MG63 (cell line): ENCODE results near the gene RCOR2. TPM values are rescaled to one million over a fixed set of nuclear protein-coding genes. Genes with fewer than 3 reads are reported as not detected.
"Not testable (repeated sequence)": the region's sequence is repeated elsewhere in the genome, so short reads cannot be mapped to it uniquely, and the experiment has no call there.

ENCODE experiments used
- DNase-seq: peaks from one replicate; pipeline ENCODE4 v3.0.0-alpha.2; 2020
- H3K27me3 ChIP-seq: fragments of 250-450 bp; sonication (Bioruptor Pico); 2 replicates; pipeline ENCODE4 v1.5.1; 2020; ENCODE audit warnings: mild to moderate bottlenecking, moderate library complexity
- H3K36me3 ChIP-seq: fragments of 250-450 bp; sonication (Bioruptor Pico); 2 replicates; pipeline ENCODE4 v1.5.1; 2020; ENCODE audit warnings: mild to moderate bottlenecking, moderate library complexity
- H3K4me3 ChIP-seq: fragments of 250-450 bp; sonication (Bioruptor Pico); 2 replicates; pipeline ENCODE4 v1.5.1; 2020; ENCODE audit warnings: mild to moderate bottlenecking, moderate library complexity
- H3K9me3 ChIP-seq: fragments of 250-450 bp; sonication (Bioruptor Pico); 2 replicates; pipeline ENCODE4 v1.5.1; 2020; ENCODE audit warnings: mild to moderate bottlenecking, moderate library complexity
- total RNA-seq: library from RNA; depleted of rRNA; stranded (reverse); fragments of >200 nt; shearing (Covaris generic); gene quantifications from 2 replicates; pipeline ENCODE4 v1.2.3, GENCODE V29; 2014; ENCODE audit warnings: low replicate concordance; rRNA removed

Gene RCOR2
- total RNA-seq = 0.03 TPM in 1 of 2 replicates, not detected in the other

DNA sequence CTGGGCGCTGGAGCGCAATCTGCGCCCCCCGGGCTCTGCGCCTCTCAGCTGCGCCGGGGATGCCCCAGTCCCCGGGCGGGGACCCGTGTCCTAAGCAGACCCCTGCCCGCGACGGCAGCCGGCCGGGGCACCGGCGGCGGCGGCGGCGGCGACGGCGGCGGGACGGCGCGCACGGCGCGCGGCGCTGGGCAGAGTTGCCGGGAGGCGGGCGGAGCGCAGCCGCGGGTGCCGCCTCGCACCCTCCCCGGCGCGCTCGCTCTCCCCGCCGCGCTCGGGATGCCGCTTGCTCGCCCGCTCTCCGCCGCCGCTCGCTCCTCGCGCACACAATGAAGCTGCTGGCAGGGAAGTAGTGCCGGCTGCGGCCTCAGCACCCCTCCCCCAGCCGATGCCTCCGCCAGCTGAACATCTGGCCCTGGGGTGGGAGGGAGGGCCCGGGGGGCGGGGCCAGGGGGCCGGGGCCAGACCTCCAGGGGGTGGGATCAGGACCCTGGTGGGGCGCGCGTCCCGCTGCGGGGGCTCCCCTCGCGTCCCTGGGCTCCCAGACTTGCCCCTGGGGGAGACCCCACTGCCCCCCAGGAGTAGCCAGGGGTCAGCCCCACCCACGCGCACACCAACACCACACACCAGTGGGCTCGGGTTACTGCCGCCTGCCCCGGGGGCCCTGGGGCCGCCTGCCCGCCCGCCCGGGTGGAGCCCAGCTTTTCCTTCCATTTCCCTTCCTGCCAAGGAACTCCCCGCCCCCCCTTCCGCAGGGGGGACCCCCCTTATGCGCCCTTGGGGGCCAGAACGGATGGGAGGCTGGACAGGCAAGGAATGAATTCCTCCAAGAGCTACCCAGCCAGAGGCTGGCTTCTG lies at the start of gene RCOR2:
TSS of gene RCOR2 (minus strand) at position 328 of the 855 bp plus-strand sequence. CDS start 708 bp downstream, outside the sequence.
- no peaks in the 10 kb centered on the region for H3K36me3 ChIP-seq
- DNase-seq = peak; percentile 73
- no peaks in the 10 kb centered on the region for H3K9me3 ChIP-seq
- H3K4me3 ChIP-seq = peak within 1 kb of the TSS; percentile 42
- 0 out of 2 replicates have a peak, but pooled peaks cover 2% of the 10 kb centered on the region for H3K27me3 ChIP-seq

GRCh38 chr11:63966444-63966843 lies 49.5 kb upstream of the RCOR2 start:
- H3K9me3 ChIP-seq = no peaks in the 10 kb centered on the region
- H3K36me3 ChIP-seq = no peaks in the 10 kb centered on the region
- H3K27me3 ChIP-seq = no peaks in the 10 kb centered on the region
- no peak for DNase-seq
- no peak overlapping the region for H3K4me3 ChIP-seq

DNA sequence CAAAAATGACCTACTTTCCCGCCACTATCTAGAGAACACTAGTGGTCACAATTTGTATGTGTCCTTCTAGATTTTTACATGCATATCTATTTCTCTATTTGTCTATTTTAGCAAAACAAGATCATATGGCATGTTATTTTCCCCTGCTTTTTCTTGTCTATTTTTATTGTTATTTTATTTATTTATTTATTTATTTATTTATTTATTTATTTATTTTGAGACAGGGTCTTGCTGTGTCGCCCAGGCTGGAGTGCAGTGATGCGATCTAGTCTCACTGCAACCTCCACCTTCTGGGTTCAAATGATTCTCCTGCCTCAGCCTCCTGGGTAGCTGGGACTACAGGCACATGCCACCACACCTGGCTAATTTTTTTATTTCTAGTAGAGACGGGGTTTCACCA lies 46.9 kb upstream of the RCOR2 start:
- DNase-seq, H3K4me3 ChIP-seq, H3K9me3 ChIP-seq, H3K27me3 ChIP-seq, H3K36me3 ChIP-seq: not testable (repeated sequence)

- no peaks in the 10 kb centered on the region for H3K36me3 ChIP-seq
- H3K4me3 ChIP-seq = no peak overlapping the region
Observed at GRCh38 chr11:63961608-63962412, 44.8 kb upstream of the RCOR2 start.

GRCh38 chr11:63958008-63958407 lies 41.0 kb upstream of the RCOR2 start:
- no peak overlapping the region for H3K4me3 ChIP-seq
- H3K9me3 ChIP-seq = no peaks in the 10 kb centered on the region
- H3K27me3 ChIP-seq = no peaks in the 10 kb centered on the region
- peaks cover 3% of the 10 kb centered on the region; the same call in 1 of the 2 replicates for H3K36me3 ChIP-seq
- DNase-seq = no peak

More at GRCh38 chr11:63961608-63962412, 44.8 kb upstream of the RCOR2 start:
- Histone ChIP-seq H3K27me3 (no peaks in the 10 kb centered on the region), H3K9me3 (no peaks in the 10 kb centered on the region)
- no peak for DNase-seq

DNA sequence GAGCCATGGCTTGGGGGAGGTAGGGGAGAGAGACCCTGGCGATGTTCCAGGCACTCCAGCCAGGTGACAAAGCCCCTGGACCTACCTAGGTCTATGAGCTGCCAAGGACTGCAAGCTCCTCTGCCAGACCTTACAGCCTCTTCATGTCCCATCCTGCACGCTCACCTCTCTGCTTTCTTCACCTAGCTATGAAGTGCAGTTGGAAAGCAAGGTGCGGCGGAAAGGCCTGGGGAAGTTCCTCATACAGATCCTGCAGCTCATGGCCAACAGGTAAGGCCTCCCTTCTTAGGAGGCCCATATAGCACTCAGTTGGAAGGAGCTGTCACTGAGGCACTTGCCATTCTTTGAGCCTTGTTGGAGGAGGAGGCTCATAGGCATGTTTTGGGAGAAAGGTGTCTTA lies 35.6 kb upstream of the RCOR2 start:
- Histone ChIP-seq H3K36me3 (peaks cover 3% of the 10 kb centered on the region; the same call in 1 of the 2 replicates), H3K4me3 (no peak overlapping the region), H3K27me3 (no peaks in the 10 kb centered on the region), H3K9me3 (no peaks in the 10 kb centered on the region)
- DNase-seq = no peak

GRCh38 chr11:63951779-63952536 lies 35.0 kb upstream of the RCOR2 start:
- no peak for DNase-seq
- no peaks in the 10 kb centered on the region for H3K27me3 ChIP-seq
- no peaks in the 10 kb centered on the region for H3K9me3 ChIP-seq
- H3K36me3 ChIP-seq = peaks cover 4% of the 10 kb centered on the region
- no peak overlapping the region for H3K4me3 ChIP-seq

DNA sequence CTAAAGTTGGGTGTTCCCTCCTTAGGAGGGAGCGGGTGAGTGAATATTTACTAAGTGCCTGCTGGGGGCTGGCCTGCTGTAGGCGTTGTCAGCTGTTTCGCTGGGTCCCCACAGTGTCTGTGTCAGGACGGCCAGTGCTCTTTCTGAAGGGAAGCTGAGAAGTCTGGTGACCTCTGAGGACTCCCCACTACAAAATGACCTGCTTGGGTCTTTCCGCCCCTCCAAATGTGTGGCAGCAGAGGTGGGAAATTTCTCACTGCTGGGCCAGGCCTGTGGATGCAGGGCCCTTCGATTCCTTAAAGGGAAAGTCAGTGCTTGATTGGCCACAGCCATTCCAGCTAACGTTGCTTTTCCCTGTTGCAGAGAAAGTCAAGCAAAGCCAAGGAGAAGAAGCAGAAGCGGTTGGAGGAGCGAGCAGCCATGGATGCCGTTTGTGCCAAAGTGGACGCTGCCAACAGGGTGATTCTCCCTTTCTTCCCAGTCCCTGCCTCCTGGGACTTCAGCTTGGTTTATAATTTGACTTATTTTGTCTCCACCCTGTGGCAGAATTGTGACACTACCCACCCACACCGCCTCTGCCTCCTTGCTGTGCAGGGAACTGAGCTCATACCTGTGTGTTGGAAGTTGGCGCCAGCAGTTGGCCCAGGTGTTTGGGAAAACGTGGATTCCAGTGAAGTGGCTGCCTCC lies 28.7 kb upstream of the RCOR2 start:
- no peak overlapping the region for H3K4me3 ChIP-seq
- H3K27me3 ChIP-seq = no peaks in the 10 kb centered on the region
- H3K9me3 ChIP-seq = no peaks in the 10 kb centered on the region
- peak; percentile 69 for DNase-seq
- H3K36me3 ChIP-seq = peaks cover 12% of the 10 kb centered on the region

GRCh38 chr11:63944987-63945386 lies 28.0 kb upstream of the RCOR2 start:
- DNase-seq = no peak
- H3K9me3 ChIP-seq = no peaks in the 10 kb centered on the region
- H3K4me3 ChIP-seq = no peak overlapping the region

DNA sequence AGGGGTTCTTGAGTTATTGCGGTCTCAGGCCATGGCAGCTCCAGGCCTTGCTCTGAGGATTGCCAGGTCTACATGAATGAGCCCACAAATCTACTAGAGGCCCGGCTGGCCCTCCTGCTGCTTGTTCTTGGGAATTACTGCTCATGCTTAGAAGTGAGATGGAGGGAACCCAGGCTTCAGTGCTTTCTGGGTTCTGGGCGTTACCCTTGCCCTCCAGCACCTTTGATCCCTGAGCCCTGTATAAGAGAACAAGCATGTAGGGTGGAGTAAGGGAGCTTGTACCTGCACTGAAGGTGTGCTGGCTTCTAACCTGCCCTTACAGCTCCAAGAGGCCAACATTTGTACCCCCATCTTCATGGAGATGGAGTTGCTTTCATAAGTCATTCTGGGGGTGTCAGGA lies 25.8 kb upstream of the RCOR2 start:
- H3K4me3 ChIP-seq = no peak overlapping the region
- H3K9me3 ChIP-seq = no peaks in the 10 kb centered on the region
- DNase-seq = no peak

More at GRCh38 chr11:63944987-63945386, 28.0 kb upstream of the RCOR2 start:
- Histone ChIP-seq H3K36me3 (peaks cover 12% of the 10 kb centered on the region), H3K27me3 (no peaks in the 10 kb centered on the region)

DNA sequence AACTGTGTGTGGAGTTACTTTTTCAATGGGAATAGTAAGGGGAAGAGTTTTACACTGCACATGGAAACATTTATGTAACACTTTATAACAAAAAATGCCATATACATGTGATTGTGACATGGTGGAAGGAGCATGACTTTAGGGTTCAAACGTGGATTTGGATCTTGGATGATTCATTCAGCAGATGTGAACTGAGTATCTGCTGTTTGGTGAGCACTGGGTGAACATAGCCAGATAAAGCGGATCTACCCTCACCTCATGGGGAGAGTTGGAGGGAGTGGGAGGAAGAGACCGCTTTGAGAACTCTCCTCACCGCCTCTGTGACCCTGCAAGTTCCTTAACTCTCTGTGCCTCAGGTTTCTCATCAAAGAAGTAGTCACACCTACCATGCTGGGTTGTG lies 24.9 kb upstream of the RCOR2 start:
- DNase-seq = no peak
- Histone ChIP-seq H3K4me3 (no peak overlapping the region), H3K27me3 (no peaks in the 10 kb centered on the region)

More for the DNA sequence above, 25.8 kb upstream of the RCOR2 start:
- peaks cover 12% of the 10 kb centered on the region for H3K36me3 ChIP-seq
- H3K27me3 ChIP-seq = no peaks in the 10 kb centered on the region

DNA sequence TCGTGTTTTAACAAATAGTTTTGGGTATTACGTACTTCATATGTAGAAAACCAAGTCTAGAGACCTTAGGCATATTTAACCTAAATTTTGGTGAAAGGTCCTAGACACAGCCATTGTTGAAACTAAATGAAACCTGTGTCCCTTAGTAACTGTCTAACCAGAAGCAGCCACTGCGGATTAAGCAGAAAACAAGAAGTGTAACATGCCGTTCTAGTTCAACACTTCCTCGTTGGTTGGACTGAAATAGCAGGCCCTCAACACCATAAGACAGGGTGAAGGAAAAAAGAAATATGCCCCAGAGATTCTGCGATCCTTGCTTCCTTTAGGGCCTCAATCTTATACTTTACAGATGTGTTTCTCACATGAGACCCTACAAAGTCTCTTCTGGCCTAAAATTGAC lies 23.8 kb upstream of the RCOR2 start:
- H3K9me3 ChIP-seq = no peaks in the 10 kb centered on the region
- H3K27me3 ChIP-seq = no peaks in the 10 kb centered on the region
- no peak overlapping the region for H3K4me3 ChIP-seq
- DNase-seq = no peak
- no peaks in the 10 kb centered on the region; the same call in none of the 2 replicates for H3K36me3 ChIP-seq

More for the DNA sequence above, 24.9 kb upstream of the RCOR2 start:
- Histone ChIP-seq H3K36me3 (peaks cover 11% of the 10 kb centered on the region), H3K9me3 (no peaks in the 10 kb centered on the region)

- Histone ChIP-seq H3K9me3 (no peaks in the 10 kb centered on the region), H3K27me3 (no peaks in the 10 kb centered on the region), H3K36me3 (no peaks in the 10 kb centered on the region; the same call in none of the 2 replicates), H3K4me3 (peak overlapping the region; percentile 74)
- DNase-seq = no peak
Observed at GRCh38 chr11:63939397-63939891, 22.5 kb upstream of the RCOR2 start.

DNA sequence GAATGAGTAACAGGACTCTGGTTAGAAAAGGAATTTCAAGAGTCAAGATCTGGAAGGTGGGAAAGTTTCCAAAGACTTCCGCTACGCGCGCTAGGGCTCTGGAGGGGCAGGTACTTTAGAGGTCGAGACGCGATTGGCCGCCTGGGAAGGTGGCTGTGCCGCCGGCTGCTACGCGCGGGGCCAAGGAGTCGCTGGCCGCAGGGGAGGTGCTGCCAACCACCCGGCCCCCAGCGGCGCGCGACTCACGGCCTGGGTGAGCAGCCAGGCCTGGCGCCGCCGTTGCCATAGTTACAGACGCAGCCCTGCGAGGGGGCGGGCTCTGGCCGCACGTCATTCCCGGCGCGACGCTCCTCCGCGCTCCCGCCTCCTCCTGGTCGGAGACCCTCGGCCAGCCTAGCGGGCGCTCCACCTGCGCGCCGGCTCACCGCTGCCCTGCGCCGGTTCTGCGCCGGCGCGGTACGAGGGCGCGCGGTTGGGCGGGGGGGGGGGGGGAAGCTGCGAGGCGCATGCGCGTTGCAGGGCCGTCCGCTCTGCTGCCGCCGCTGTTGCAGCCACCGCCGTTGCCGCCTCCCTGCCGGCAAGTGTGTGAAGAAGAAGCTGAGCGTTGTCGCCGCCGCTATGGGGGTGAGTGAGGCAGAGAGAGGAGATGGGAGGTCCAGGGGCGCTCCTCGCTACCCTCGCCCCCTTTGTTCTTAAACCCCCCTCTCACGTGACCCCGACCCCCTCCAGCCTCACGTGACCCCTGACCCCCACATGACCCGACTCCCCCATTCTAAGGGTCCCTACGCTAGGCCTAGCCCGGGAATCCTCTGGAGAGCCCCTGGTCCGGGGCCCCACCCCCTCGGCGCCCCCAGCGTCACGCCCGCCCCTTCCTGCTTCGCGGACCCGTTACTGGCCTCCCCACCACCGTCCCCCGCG lies 21.8 kb upstream of the RCOR2 start, which contains the start of gene NAA40:
TSS of gene NAA40 (plus strand) at position 524 of the 918 bp plus-strand sequence. CDS start at position 619, 95 bp downstream.
- Histone ChIP-seq H3K27me3 (no peaks in the 10 kb centered on the region), H3K9me3 (no peaks in the 10 kb centered on the region), H3K4me3 (peak within 1 kb of the TSS; percentile 74), H3K36me3 (no peaks in the 10 kb centered on the region; the same call in none of the 2 replicates)
- DNase-seq = peak; percentile 89
